ENCODE results near the gene RBM47. TPM values are rescaled to one million over a fixed set of nuclear protein-coding genes. Genes with fewer than 3 reads are reported as not detected.

RBM47 gene
- total RNA-seq (10 to 100 TPM in 1 of 5 experiments, 1 to 10 TPM in 4; 1.8 to 47.2 (median 2.6) TPM), polyA plus RNA-seq (under 1 TPM; 0.17 to 0.91 TPM), total RNA-seq (not detected)

DNA sequence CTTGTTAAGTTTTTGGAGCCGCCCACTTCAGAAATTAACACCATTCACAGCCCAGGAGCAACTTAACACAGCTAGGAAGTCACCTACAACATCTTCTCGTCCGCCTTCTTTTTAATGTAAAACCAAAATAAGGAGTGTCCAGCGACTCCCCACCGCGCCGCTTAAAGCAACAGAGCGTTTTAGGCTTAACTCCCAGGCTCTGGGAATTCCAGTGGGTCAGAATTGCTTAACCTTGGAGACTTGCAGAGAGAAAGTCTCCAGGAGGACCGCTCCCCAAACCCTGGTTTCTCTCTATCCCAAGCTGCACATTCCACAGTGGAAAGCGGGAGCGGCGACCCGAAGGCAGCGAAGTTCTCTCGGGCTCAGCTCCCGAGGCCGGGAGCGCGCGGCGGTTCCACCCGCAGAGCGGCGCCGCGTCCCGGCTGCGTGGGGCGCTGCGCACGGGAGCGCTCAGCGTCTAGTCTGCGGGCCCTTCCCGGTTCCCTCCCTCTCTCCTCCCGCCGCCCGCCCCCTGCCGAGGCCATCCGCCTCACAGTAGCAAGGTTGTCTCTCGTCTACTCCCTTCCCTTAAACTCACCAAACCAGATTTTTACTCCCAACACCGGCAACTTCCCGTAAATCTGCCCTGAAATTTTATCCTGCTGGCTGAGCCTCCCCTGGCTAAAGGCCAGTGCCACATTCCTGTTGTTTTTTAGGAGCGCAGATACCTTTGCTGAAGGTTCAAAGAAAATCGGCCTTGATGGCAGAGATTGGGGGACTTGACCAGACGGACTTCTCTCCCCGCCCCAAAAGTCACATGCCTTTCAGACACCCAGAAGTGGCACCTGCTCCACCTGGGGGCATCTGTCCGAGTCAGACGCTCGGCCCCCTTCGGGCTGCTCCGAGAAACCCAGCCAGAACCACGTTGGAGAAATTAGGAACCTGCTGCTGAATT is at the start of gene RBM47:
Gene RBM47, minus strand, starts transcription at position 464 of the 934 bp plus-strand sequence. CDS start 190,971 bp downstream, outside the sequence.
- peaks cover 0 to 4% (median 0%) of the 10 kb centered on the region in 5 donors for H3K36me3 Mint-ChIP-seq
- Histone ChIP-seq H3K36me3 (ENCODE audit: control insufficient read depth in 2 of 3, insufficient read depth in 3 of 3, low read length in 3 of 3) (no peaks in the 10 kb centered on the region), H3K4me3 (ENCODE audit: low read length) (peak within 1 kb of the TSS; percentile 76), H3K9me3 (ENCODE audit: control insufficient read depth in 2 of 3, low read length in 3 of 3) (no peaks in the 10 kb centered on the region), H3K4me1 (ENCODE audit: control insufficient read depth in 2 of 2, insufficient read depth in 2 of 2, low read length in 2 of 2) (peaks cover 0 to 13% of the 10 kb centered on the region in 2 donors), H3K27ac (ENCODE audit: low read depth, low read length) (peak within 1 kb of the TSS; percentile 17), H3K27me3 (ENCODE audit: control insufficient read depth in 2 of 2, insufficient read depth in 2 of 2, low read length in 2 of 2) (no peaks in the 10 kb centered on the region)
- H3K9me3 Mint-ChIP-seq, result no peaks in the 10 kb centered on the region
- ChIA-PET CTCF (no interaction called here), POLR2A (no interaction called here)
- intact Hi-C loops (cut with micrococcal nuclease), result loop anchor here (5.0 kb wide), 2 partner anchors 77 to 88 kb away; no protein-coding TSS in a partner anchor
- H3K4me1 Mint-ChIP-seq, result peaks cover 18 to 36% (median 22%) of the 10 kb centered on the region in 7 donors
- DNase-seq (peak; percentile 4 to 43 (median 28)), ATAC-seq (peak; percentile 81)
- peak within 1 kb of the TSS in 8 of 9 donors; percentile 62 to 89 (median 80) for H3K27ac Mint-ChIP-seq
- peaks cover 0 to 28% (median 21%) of the 10 kb centered on the region in 5 donors for H3K27me3 Mint-ChIP-seq
- H3K4me3 Mint-ChIP-seq, result peak within 1 kb of the TSS; percentile 77 to 97 (median 90)

DNA sequence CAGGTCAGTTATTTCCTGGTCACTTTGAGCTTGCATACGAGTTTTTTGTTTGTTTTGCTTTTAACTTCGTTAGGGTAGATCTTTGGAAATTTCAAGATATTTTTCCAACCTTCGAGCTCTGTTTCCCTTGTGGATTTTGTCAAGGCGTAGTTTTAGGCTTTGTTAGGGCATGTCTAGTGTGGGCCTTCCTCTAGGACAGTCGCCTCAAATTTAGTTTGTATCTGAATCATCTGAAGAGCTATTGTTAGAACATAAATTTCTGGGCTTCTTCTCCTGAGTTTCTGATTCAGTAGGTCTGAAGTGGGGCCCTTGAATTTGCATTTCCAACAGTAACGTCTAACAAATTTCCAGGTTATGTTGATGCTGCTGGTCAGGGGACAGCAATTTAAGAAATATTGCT is 48.8 kb upstream of the RBM47 start:
- intact Hi-C loops (cut with micrococcal nuclease), result no loop called here
- ATAC-seq, result no peak
- POLR2A ChIA-PET, result no interaction called here

DNA sequence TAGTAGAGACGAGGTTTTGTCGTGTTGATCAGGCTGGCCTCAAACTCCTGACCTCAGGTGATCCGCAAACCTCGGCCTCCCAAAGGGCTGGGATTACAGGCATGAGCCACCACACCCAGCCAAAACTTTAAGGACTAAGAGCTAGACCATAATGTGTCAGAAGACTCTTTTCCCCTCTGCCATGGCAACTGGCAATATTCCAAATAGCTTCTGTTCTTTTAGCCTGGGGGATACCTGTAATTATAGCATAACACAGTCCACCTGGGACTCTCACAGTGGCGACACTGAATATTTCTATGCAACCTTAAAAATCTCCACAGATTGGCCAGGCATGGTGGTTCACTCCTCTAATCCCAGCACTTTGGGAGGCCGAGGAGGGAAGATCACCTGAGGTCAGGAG is 45.5 kb upstream of the RBM47 start:
- no peak overlapping the region for H3K4me3 ChIP-seq (ENCODE audit: low read length)
- no peaks in the 10 kb centered on the region for H3K36me3 ChIP-seq (ENCODE audit: control insufficient read depth in 2 of 3, insufficient read depth in 3 of 3, low read length in 3 of 3)
- H3K36me3 Mint-ChIP-seq, result peaks cover 0 to 7% (median 0%) of the 10 kb centered on the region in 5 donors
- no peaks in the 10 kb centered on the region for H3K27me3 ChIP-seq (ENCODE audit: control insufficient read depth in 2 of 2, insufficient read depth in 2 of 2, low read length in 2 of 2)
- no peaks in the 10 kb centered on the region for H3K27me3 Mint-ChIP-seq
- no peaks in the 10 kb centered on the region for H3K9me3 ChIP-seq (ENCODE audit: control insufficient read depth in 2 of 3, low read length in 3 of 3)
- H3K9me3 Mint-ChIP-seq, result no peaks in the 10 kb centered on the region
- DNase-seq, result no peak
- no peak overlapping the region for H3K27ac ChIP-seq (ENCODE audit: low read depth, low read length)
- intact Hi-C loops (cut with micrococcal nuclease), result no loop called here
- H3K27ac Mint-ChIP-seq, result peak overlapping the region in 1 of 9 donors; percentile 42
- H3K4me1 Mint-ChIP-seq, result peaks cover 11 to 37% (median 12%) of the 10 kb centered on the region in 7 donors
- ChIA-PET POLR2A (no interaction called here), CTCF (no interaction called here)
- no peak for ATAC-seq
- H3K4me1 ChIP-seq (ENCODE audit: control insufficient read depth in 2 of 2, insufficient read depth in 2 of 2, low read length in 2 of 2), result peaks cover 4 to 16% of the 10 kb centered on the region in 2 donors
- H3K4me3 Mint-ChIP-seq, result no peak overlapping the region

More for the DNA sequence above, 48.8 kb upstream of the RBM47 start:
- no peak for DNase-seq
- Mint-ChIP-seq H3K36me3 (peaks cover 0 to 5% (median 0%) of the 10 kb centered on the region in 5 donors), H3K27me3 (no peaks in the 10 kb centered on the region), H3K4me3 (no peak overlapping the region), H3K9me3 (peaks cover 0 to 2% (median 0%) of the 10 kb centered on the region in 11 donors), H3K4me1 (peaks cover 0 to 12% (median 3%) of the 10 kb centered on the region in 7 donors), H3K27ac (no peak overlapping the region)
- H3K9me3 ChIP-seq (ENCODE audit: control insufficient read depth in 2 of 3, low read length in 3 of 3), result no peaks in the 10 kb centered on the region
- no peaks in the 10 kb centered on the region for H3K36me3 ChIP-seq (ENCODE audit: control insufficient read depth in 2 of 3, insufficient read depth in 3 of 3, low read length in 3 of 3)
- CTCF ChIA-PET, result interaction anchor here (0.9 kb wide), 1 partner anchor 199 kb away, joined by 3 read pairs; no protein-coding TSS in a partner anchor
- no peak overlapping the region for H3K27ac ChIP-seq (ENCODE audit: low read depth, low read length)
- no peaks in the 10 kb centered on the region for H3K27me3 ChIP-seq (ENCODE audit: control insufficient read depth in 2 of 2, insufficient read depth in 2 of 2, low read length in 2 of 2)
- H3K4me1 ChIP-seq (ENCODE audit: control insufficient read depth in 2 of 2, insufficient read depth in 2 of 2, low read length in 2 of 2), result peaks cover 0 to 4% of the 10 kb centered on the region in 2 donors
- H3K4me3 ChIP-seq (ENCODE audit: low read length), result no peak overlapping the region

DNA sequence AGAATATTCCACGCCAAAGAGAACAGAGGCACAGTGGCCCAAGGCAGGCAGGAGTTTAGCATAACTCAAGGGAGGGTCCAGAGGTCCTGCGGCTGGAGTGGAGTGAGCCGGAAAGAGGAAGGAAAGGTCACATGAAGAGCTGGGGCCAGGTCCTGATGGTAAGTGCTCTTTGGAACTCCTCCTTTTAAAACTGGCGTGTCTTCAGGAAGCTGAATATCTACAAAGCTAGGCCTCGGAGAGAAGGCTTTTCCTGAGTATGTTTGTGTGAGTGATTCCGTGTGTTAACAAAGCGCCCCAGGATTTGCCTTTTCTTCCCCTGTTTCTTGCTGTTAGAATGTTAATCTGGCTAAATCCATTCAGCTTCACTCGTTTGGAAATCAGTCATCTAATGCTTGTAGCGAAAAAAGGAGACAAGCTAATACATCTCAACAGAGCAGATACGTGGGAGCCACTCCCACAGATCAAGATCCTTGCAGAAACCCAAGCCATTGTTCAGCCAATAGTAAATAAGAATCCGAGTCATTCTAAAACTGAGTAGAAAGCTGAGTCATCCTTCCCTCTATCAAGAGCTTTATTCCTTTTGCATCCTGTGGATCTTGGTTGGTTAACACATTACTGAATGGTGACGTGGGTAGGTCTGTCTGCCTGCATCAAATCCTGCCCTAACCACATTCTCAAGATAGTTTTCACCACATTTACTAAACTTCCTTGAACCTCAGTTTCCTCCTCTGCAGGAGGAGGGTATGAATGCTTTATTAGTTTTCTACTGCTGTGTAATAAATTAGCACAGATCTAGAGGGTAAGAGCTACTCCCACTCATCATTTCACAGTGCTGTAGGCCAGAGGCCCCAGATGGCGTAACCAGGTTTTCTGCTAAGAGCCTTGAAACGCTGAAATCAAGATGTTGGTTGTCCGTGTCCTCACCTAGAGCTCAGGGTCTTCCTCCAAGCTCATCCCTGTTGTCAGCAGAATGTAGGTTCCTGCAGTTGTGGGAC is 43.2 kb upstream of the RBM47 start:
- Mint-ChIP-seq H3K4me1 (peaks cover 12 to 50% (median 14%) of the 10 kb centered on the region in 7 donors), H3K27me3 (no peaks in the 10 kb centered on the region), H3K27ac (peak overlapping the region in 5 of 9 donors; percentile 42 to 94 (median 65)), H3K9me3 (peaks cover 0 to 2% (median 0%) of the 10 kb centered on the region in 11 donors), H3K36me3 (peaks cover 0 to 10% (median 0%) of the 10 kb centered on the region in 5 donors), H3K4me3 (peak overlapping the region in 3 of 10 donors; percentile 15 to 80 (median 31))
- intact Hi-C loops (cut with micrococcal nuclease), result loop anchor here in 1 of 2 donors (1.0 to 5.0 kb wide), 4 partner anchors 15 to 121 kb away; no protein-coding TSS in a partner anchor
- H3K4me1 ChIP-seq (ENCODE audit: control insufficient read depth in 2 of 2, insufficient read depth in 2 of 2, low read length in 2 of 2), result peaks cover 4 to 16% of the 10 kb centered on the region in 2 donors
- no peaks in the 10 kb centered on the region for H3K36me3 ChIP-seq (ENCODE audit: control insufficient read depth in 2 of 3, insufficient read depth in 3 of 3, low read length in 3 of 3)
- DNase-seq, result peak in 6 of 9 donors; percentile 4 to 49 (median 29)
- CTCF ChIA-PET, result no interaction called here
- peak; percentile 88 for ATAC-seq
- POLR2A ChIA-PET, result interaction anchor here (0.5 kb wide), 1 partner anchor 12 kb away, joined by 3 read pairs; no protein-coding TSS in a partner anchor
- H3K9me3 ChIP-seq (ENCODE audit: control insufficient read depth in 2 of 3, low read length in 3 of 3), result no peaks in the 10 kb centered on the region
- no peak overlapping the region for H3K4me3 ChIP-seq (ENCODE audit: low read length)
- H3K27me3 ChIP-seq (ENCODE audit: control insufficient read depth in 2 of 2, insufficient read depth in 2 of 2, low read length in 2 of 2), result no peaks in the 10 kb centered on the region
- no peak overlapping the region for H3K27ac ChIP-seq (ENCODE audit: low read depth, low read length)

DNA sequence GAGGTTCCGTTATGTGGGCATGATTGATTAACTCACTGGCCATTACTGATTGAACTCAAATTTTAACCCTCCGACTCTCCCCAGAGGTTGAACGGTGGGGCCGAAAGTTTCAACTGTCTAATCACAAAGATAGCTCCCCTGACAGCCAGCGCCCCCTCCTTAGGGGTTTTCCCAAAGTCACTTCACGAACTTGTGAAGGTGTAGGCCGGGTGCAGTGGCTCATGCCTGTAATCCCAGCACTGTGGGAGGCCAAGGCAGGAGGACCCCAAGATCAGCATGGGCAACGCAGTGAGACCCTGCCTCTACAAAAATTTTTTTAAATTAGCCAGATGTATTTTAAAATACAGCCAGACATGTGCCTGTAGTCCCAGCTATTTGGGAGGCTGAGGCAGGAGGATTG is 39.8 kb upstream of the RBM47 start:
- no peaks in the 10 kb centered on the region for H3K36me3 ChIP-seq (ENCODE audit: control insufficient read depth in 2 of 3, insufficient read depth in 3 of 3, low read length in 3 of 3)
- intact Hi-C loops (cut with micrococcal nuclease), result no loop called here
- peaks cover 0 to 2% (median 0%) of the 10 kb centered on the region in 5 donors for H3K27me3 Mint-ChIP-seq
- no peak overlapping the region for H3K4me3 Mint-ChIP-seq
- peaks cover 0 to 11% (median 0%) of the 10 kb centered on the region in 5 donors for H3K36me3 Mint-ChIP-seq
- H3K9me3 Mint-ChIP-seq, result peaks cover 0 to 4% (median 0%) of the 10 kb centered on the region in 11 donors
- no peak overlapping the region for H3K4me3 ChIP-seq (ENCODE audit: low read length)
- peaks cover 12 to 50% (median 14%) of the 10 kb centered on the region in 7 donors for H3K4me1 Mint-ChIP-seq
- no peaks in the 10 kb centered on the region for H3K9me3 ChIP-seq (ENCODE audit: control insufficient read depth in 2 of 3, low read length in 3 of 3)
- ChIA-PET CTCF (no interaction called here), POLR2A (no interaction called here)
- H3K27me3 ChIP-seq (ENCODE audit: control insufficient read depth in 2 of 2, insufficient read depth in 2 of 2, low read length in 2 of 2), result no peaks in the 10 kb centered on the region
- peak in 1 of 9 donors; percentile 32 for DNase-seq
- peak overlapping the region in 1 of 9 donors; percentile 29 for H3K27ac Mint-ChIP-seq
- H3K27ac ChIP-seq (ENCODE audit: low read depth, low read length), result no peak overlapping the region
- no peak for ATAC-seq
- H3K4me1 ChIP-seq (ENCODE audit: control insufficient read depth in 2 of 2, insufficient read depth in 2 of 2, low read length in 2 of 2), result peaks cover 4 to 16% of the 10 kb centered on the region in 2 donors

DNA sequence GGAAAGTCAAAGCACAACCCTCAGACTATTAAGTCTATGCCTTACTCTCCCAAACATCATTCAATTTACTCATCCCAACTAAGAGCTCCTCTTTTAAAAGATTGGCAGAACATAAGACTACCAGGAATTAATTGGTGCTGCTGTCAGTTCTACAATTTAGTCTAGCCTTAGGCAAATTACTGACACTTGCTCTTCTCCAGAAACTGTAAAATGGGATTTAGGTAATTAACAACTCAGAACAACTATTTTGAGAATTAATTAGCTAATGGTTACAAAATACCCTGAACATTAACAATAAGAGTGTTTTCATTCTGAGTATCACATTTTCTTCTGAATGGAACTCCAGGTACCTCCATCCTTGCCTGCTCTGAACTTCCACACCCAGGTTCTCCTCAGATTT is 36.2 kb upstream of the RBM47 start:
- peaks cover 0 to 2% (median 0%) of the 10 kb centered on the region in 5 donors for H3K27me3 Mint-ChIP-seq
- POLR2A ChIA-PET, result no interaction called here
- Histone ChIP-seq H3K9me3 (ENCODE audit: control insufficient read depth in 2 of 3, low read length in 3 of 3) (no peaks in the 10 kb centered on the region), H3K4me3 (ENCODE audit: low read length) (no peak overlapping the region), H3K4me1 (ENCODE audit: control insufficient read depth in 2 of 2, insufficient read depth in 2 of 2, low read length in 2 of 2) (no peaks in the 10 kb centered on the region), H3K27me3 (ENCODE audit: control insufficient read depth in 2 of 2, insufficient read depth in 2 of 2, low read length in 2 of 2) (no peaks in the 10 kb centered on the region), H3K36me3 (ENCODE audit: control insufficient read depth in 2 of 3, insufficient read depth in 3 of 3, low read length in 3 of 3) (no peaks in the 10 kb centered on the region), H3K27ac (ENCODE audit: low read depth, low read length) (no peak overlapping the region)
- DNase-seq, result no peak
- H3K9me3 Mint-ChIP-seq, result peaks cover 0 to 4% (median 0%) of the 10 kb centered on the region in 11 donors
- no peak overlapping the region for H3K4me3 Mint-ChIP-seq
- CTCF ChIA-PET, result no interaction called here
- no peak for ATAC-seq
- H3K4me1 Mint-ChIP-seq, result peaks cover 0 to 31% (median 0%) of the 10 kb centered on the region in 7 donors
- H3K36me3 Mint-ChIP-seq, result peaks cover 0 to 8% (median 0%) of the 10 kb centered on the region in 5 donors
- intact Hi-C loops (cut with micrococcal nuclease), result no loop called here
- no peak overlapping the region for H3K27ac Mint-ChIP-seq

All from naive thymus-derived CD4-positive, alpha-beta T cell (primary cell).